ENCODE results near the gene OLFM1.

DNA sequence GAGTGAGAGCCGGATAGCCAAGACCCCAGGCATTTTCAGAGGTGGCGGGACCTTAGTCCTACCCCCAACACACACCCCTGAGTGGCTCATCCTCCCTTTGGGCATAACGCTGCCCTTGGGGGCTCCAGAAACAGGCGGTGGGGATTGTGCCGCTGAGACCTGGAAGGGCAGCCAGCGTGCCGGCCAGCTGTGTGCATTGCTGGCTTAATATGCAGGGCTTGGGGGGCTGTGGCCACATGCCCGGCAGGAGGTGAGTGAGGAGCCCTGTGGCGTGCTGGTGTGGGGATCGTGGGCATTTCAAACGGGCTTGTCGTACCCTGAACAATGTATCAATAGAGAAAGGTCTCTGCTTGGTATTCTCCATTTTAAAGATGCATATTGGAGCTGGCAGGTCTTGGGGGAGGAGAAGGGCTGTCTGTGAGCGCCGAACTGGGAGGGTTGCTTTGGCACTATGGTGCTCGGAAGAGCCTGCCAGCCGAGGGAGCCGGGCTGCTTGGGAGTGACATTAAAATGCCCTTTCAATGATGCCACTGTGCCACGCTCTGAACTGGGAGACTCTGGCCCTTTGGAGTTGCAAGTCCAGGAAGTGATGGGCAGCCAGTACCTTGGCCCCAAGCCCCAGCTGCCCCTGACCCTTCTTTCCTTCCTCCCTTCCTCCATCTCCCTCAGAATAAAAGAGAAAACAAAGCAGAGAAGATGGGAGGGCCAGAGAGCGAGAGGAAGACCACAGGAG is 11.2 kb upstream of the OLFM1 start:
- TF ChIP-seq, protein P1, sequence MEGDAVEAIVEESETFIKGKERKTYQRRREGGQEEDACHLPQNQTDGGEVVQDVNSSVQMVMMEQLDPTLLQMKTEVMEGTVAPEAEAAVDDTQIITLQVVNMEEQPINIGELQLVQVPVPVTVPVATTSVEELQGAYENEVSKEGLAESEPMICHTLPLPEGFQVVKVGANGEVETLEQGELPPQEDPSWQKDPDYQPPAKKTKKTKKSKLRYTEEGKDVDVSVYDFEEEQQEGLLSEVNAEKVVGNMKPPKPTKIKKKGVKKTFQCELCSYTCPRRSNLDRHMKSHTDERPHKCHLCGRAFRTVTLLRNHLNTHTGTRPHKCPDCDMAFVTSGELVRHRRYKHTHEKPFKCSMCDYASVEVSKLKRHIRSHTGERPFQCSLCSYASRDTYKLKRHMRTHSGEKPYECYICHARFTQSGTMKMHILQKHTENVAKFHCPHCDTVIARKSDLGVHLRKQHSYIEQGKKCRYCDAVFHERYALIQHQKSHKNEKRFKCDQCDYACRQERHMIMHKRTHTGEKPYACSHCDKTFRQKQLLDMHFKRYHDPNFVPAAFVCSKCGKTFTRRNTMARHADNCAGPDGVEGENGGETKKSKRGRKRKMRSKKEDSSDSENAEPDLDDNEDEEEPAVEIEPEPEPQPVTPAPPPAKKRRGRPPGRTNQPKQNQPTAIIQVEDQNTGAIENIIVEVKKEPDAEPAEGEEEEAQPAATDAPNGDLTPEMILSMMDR (IDR thresholded peaks at IDR 0.05), result no peak
- TF ChIP-seq POLR2A (IDR thresholded peaks at IDR 0.05; ENCODE audit: low read depth), result no peak
- no peak for TF ChIP-seq POLR2AphosphoS5 (IDR thresholded peaks at IDR 0.05)

Data from esophagus muscularis mucosa (tissue), 3 donors.